ENCODE measurements around the gene PARM1. TPM values are rescaled to one million over a fixed set of nuclear protein-coding genes. Genes with fewer than 3 reads are reported as not detected.

The PARM1 gene
- total RNA-seq, 2 experiments from 2014 or later = 0.09 TPM; not detected in 1

DNA sequence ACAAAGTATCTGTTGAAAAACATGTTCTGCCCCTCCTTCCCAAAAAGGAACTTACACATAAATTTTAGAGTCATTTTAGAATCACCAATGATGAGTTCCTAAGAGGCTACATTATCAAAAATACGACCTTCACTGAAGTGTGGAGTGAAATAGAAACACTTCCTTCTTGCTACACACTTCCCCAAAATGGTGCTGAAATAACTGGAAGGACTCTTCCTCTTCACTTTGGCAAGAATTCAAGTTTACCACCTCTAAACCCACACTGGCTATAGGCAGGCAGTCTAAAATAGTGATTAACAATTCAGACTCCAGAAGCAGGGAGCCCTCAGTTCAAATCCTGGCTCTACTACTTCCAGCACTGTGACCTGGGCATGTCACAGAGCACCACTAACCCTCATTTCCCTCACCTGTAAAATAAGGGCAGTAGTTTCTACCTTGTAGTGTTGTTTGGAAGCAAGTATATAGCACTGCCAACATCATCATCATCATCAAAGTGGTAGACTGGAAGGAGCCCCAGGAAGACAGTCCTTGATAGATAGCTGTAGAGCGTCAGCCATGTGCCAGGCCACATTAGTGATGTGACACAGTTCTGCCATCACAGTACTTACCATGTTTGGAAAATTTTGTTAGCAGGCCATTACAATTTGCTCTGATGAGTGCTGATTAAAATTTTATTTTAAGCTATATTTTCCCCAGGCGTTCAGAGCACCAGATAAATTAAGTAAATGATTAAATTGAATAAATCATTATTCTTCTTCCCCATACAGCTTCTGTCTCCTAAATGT lies 103.3 kb downstream of the PARM1 start:
- Mint-ChIP-seq H3K4me1 (no peaks in the 10 kb centered on the region), H3K27me3 (no peaks in the 10 kb centered on the region), H3K27ac (no peak overlapping the region), H3K4me3 (no peak overlapping the region), H3K36me3 (no peaks in the 10 kb centered on the region), H3K9me3 (ENCODE audit: low read depth) (peaks cover 3% of the 10 kb centered on the region)
- CTCF ChIA-PET = no interaction called here
- DNase-seq = no peak
- ATAC-seq = no peak

DNA sequence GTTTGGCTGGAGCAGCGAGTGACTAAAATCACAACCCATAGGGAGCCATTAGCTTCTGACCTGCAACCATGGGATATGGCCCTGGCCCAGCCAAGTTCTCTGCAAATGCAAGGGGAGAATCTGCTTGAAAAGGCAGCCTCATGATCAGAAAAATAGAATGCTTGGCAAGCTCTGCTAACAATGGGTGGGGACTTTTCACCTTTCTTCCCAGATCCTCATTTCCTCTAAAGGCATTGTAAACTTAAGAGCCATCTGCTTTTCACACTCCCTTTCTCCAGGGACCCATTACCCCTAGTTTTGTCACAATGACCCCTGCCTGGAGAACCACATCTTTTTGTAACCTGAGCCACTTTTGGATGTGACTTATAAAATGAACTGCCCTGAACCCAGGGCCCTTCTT lies 104.3 kb downstream of the PARM1 start:
- peaks cover 3% of the 10 kb centered on the region for H3K9me3 Mint-ChIP-seq (ENCODE audit: low read depth)
- H3K4me3 Mint-ChIP-seq = no peak overlapping the region
- DNase-seq (no peak), ATAC-seq (no peak)
- CTCF ChIA-PET = no interaction called here
- no peak overlapping the region for H3K27ac Mint-ChIP-seq
- H3K36me3 Mint-ChIP-seq = no peaks in the 10 kb centered on the region
- no peaks in the 10 kb centered on the region for H3K4me1 Mint-ChIP-seq
- H3K27me3 Mint-ChIP-seq = no peaks in the 10 kb centered on the region

DNA sequence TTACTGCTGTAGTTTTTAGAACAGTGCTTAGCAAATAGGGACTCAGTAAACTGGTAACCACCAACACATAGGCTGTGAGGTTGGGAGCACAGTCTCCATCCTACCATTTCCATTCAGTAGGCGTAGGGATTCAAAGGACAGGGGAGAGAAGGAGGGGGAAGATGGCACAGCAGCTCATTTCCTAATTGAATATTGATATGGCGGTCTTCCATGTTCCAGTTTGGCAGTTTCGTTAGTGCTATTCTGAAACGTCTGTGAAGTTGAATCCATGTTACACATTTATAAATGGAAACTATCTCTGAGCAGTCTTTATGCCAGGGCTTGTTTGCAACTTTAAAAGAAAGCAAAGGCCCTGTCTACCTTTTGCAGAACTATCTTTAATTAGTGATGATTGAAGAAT lies 105.5 kb downstream of the PARM1 start:
- Mint-ChIP-seq H3K4me3 (no peak overlapping the region), H3K27me3 (no peaks in the 10 kb centered on the region), H3K36me3 (no peaks in the 10 kb centered on the region), H3K4me1 (no peaks in the 10 kb centered on the region), H3K9me3 (ENCODE audit: low read depth) (peaks cover 3% of the 10 kb centered on the region), H3K27ac (no peak overlapping the region)
- no peak for ATAC-seq
- no peak for DNase-seq
- CTCF ChIA-PET = no interaction called here

DNA sequence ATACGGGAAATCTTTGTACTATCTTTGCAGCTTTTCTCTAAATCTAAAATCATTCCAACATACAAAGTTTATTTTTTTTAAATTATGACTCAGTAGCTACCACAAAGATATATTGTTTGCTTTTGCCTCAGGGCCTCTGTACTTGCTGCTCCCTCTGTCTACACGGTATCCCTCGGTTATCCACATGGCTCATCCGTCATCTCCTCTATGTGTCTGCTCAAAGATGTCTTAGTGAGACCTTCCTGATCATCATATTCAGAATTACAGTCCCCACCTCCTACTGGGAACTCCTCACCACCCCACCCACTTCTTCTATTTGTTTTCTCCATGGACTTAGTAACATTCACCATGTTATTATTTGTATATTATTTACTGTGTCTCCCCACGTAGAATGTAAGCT lies 107.8 kb downstream of the PARM1 start:
- H3K9me3 Mint-ChIP-seq (ENCODE audit: low read depth) = peaks cover 3% of the 10 kb centered on the region
- H3K4me3 Mint-ChIP-seq = no peak overlapping the region
- no peaks in the 10 kb centered on the region for H3K4me1 Mint-ChIP-seq
- ATAC-seq (no peak), DNase-seq (no peak)
- H3K36me3 Mint-ChIP-seq = no peaks in the 10 kb centered on the region
- H3K27me3 Mint-ChIP-seq = no peaks in the 10 kb centered on the region
- H3K27ac Mint-ChIP-seq = no peak overlapping the region
- CTCF ChIA-PET = no interaction called here

DNA sequence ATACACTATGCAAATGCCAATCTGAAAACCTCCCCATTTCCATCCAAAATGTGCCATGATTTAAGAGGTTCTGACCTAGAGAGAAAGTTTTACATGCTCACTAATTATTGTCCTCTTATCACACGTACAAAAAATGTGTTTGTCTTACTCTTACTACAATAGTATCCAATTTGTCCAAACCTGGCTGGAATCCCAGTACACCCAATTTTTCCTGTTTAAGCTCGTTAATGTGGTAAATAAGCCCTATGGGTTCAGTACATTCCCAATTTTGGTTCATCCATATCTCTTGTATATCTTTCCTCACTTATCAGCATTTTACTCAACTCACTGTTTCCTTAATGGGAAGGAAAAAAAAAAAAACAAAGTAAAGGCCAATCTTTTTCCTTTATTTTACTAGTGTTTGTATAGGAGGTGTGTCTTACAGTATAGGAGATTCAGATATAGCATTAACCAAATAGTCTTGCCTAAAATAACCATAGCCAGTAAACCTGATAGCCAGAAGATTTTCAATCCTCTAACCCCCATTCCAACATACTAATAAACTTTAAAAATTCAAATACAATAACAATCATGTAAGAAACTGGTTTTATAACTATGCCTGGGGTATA lies 109.8 kb downstream of the PARM1 start:
- DNase-seq (no peak), ATAC-seq (no peak)
- Mint-ChIP-seq H3K4me1 (no peaks in the 10 kb centered on the region), H3K4me3 (no peak overlapping the region), H3K36me3 (no peaks in the 10 kb centered on the region), H3K9me3 (ENCODE audit: low read depth) (peaks cover 3% of the 10 kb centered on the region), H3K27me3 (no peaks in the 10 kb centered on the region), H3K27ac (no peak overlapping the region)
- CTCF ChIA-PET = no interaction called here

DNA sequence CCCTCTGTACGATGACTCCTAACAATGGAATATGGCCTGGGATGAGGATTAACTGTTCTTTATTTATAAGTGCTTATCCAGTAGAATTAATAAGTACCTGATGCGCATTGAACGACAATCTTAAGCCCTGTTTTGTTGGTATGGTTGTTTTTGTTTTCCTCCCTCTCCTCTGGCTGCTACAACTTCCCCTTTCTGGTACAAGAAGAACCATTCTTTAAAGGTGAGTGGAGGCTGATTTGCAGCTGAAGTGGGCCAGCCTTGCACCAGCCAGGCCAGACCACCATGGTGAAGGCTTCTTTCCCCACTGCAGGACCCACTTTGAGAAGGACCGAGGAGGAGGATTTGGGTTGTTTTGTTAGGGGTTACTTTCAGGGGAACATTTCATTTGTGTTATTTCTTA lies 113.3 kb downstream of the PARM1 start:
- CTCF ChIA-PET = no interaction called here
- H3K4me1 Mint-ChIP-seq = no peaks in the 10 kb centered on the region
- H3K27me3 Mint-ChIP-seq = no peaks in the 10 kb centered on the region
- H3K36me3 Mint-ChIP-seq = no peaks in the 10 kb centered on the region
- ATAC-seq (no peak), DNase-seq (no peak)
- H3K27ac Mint-ChIP-seq = no peak overlapping the region
- H3K4me3 Mint-ChIP-seq = no peak overlapping the region
- H3K9me3 Mint-ChIP-seq (ENCODE audit: low read depth) = no peaks in the 10 kb centered on the region

DNA sequence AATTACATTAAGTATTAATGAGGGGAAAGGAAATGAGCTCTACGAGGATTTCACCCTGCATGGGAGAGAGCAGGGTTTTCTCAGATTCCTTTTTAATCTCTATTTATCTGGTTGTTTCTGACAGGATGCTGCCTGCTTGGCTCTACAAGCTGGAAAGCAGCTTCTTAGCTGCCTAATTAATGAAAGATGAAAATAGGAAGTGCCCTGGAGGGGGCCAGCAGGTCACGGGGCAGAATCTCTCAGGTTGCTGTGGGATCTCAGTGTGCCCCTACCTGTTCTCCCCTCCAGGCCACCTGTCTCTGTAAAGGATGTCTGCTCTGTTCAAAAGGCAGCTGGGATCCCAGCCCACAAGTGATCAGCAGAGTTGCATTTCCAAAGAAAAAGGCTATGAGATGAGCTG lies 113.7 kb downstream of the PARM1 start:
- DNase-seq = no peak
- H3K27ac Mint-ChIP-seq = no peak overlapping the region
- H3K4me3 Mint-ChIP-seq = no peak overlapping the region
- no peak for ATAC-seq
- no peaks in the 10 kb centered on the region for H3K27me3 Mint-ChIP-seq
- H3K36me3 Mint-ChIP-seq = no peaks in the 10 kb centered on the region
- H3K9me3 Mint-ChIP-seq (ENCODE audit: low read depth) = no peaks in the 10 kb centered on the region
- H3K4me1 Mint-ChIP-seq = no peaks in the 10 kb centered on the region
- CTCF ChIA-PET = no interaction called here

DNA sequence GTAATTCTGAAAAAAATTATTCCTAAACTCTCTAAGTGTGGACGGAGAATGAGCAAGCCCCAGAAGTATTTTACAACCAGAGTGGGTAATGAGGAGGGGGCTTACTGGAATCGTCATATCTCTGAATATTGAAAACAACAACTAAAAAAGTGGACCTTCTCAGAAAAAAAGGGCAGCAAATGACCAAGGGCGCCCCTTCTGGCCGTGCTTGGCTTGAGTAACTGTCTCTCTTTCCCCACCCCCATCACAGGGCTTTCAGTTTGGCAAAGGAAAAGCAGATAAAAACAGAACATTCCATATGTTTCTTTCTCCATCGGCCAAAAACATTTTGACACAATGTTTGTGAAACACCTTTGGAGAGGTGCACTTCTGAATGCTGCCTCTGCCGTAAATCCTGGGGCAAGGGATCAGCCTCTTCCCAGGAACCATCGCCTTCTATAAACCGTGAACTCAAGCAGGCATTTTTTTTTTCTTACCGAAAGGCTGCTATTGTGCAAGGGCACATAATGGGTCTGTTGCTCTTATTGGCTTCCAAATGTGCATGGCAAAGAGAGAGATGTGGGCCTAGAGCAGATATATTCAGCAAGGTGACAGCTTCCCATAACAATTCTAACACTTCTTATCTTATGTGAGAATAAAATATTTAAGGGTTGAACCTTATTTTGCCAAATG lies 115.4 kb downstream of the PARM1 start:
- no peaks in the 10 kb centered on the region for H3K27me3 Mint-ChIP-seq

DNA sequence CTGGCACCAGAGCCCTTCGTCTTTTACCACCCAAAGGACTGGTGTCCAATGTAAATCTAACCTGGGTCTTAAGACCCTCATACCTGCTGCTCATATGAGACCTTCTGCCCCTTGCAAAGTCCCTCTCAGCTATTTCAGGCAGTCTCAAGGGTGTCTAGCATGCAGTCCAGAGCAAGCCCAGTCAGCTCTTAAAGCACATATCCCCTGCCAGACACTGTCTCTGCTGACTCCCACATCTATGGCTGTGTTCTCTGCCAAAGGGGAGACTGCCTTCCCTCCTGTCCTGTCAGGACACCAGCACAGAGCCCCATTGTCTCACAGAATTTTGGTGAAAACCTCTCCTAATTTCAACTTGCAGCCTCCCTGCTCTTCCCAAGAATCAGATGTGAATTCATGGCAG lies 118.5 kb downstream of the PARM1 start:
- H3K27ac Mint-ChIP-seq = no peak overlapping the region
- H3K9me3 Mint-ChIP-seq (ENCODE audit: low read depth) = no peaks in the 10 kb centered on the region
- no peak overlapping the region for H3K4me3 Mint-ChIP-seq
- no peaks in the 10 kb centered on the region for H3K36me3 Mint-ChIP-seq
- no peaks in the 10 kb centered on the region for H3K27me3 Mint-ChIP-seq
- H3K4me1 Mint-ChIP-seq = no peaks in the 10 kb centered on the region
- ATAC-seq = no peak
- DNase-seq = no peak
- CTCF ChIA-PET = no interaction called here

More for the DNA sequence above, 115.4 kb downstream of the PARM1 start:
- H3K27ac Mint-ChIP-seq = no peak overlapping the region
- H3K36me3 Mint-ChIP-seq = no peaks in the 10 kb centered on the region
- DNase-seq (no peak), ATAC-seq (no peak)
- H3K9me3 Mint-ChIP-seq (ENCODE audit: low read depth) = no peaks in the 10 kb centered on the region
- H3K4me1 Mint-ChIP-seq = no peaks in the 10 kb centered on the region
- CTCF ChIA-PET = no interaction called here
- H3K4me3 Mint-ChIP-seq = no peak overlapping the region

DNA sequence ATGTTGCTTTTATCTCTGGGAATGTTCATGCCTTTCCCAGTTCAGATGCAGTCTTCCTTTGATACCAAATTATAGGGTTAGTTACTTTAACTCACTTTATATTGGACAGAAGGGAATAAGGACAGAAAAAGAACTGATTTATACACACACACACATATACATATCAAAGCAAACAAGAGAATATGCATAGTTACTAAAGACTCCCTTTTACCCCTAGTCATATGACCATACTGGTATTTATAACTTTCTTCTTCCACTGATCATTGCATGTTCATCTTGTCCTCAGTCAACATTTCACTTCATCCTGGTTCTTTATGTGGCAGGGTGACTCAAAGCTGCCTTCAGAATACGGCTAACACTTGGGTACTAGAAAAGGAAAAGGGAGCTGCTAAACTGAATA lies 120.4 kb downstream of the PARM1 start:
- DNase-seq = no peak
- ATAC-seq = no peak
- Mint-ChIP-seq H3K4me1 (no peaks in the 10 kb centered on the region), H3K4me3 (no peak overlapping the region), H3K27me3 (no peaks in the 10 kb centered on the region), H3K9me3 (ENCODE audit: low read depth) (no peaks in the 10 kb centered on the region), H3K27ac (no peak overlapping the region), H3K36me3 (no peaks in the 10 kb centered on the region)
- CTCF ChIA-PET = no interaction called here

DNA sequence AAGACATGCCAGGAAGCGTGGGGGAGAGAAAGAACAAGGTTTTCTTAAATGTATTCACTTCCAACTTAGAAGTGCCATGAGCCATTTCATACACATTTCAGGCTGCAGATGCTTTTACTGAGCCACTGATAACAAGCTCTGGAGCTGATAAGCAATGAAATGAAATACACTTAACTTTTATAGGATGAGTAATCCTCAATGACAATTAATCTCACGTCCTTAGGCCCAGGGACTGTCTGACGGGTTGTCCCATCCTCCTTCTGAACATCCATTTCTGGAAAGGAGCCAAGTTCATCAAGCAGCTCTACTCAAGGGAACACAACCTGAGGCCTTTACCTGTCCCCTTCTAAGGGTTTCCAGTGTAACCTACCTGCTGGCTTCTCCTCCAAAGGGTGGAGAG lies 121.2 kb downstream of the PARM1 start:
- H3K4me1 Mint-ChIP-seq = no peaks in the 10 kb centered on the region

DNA sequence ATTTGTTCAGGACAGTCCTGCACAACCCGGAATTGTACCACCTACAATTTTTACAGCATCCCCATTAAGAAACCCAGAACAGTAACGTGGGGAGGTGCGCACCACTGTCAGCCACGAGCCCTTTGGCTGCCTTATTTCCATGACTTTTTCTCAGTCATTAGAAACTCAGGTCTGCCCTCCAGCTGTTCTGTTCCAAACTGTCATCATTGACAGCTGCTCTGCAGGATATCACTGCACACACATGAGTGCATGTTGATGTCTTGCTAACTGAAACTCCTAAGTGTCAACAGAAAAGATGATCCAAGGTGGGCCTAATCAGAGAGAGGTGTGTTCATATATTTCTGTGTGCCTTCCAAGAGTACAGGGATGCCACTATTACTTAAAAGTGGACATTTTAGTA lies 123.4 kb downstream of the PARM1 start:
- Mint-ChIP-seq H3K36me3 (no peaks in the 10 kb centered on the region), H3K4me3 (no peak overlapping the region), H3K27me3 (no peaks in the 10 kb centered on the region), H3K4me1 (no peaks in the 10 kb centered on the region), H3K27ac (no peak overlapping the region), H3K9me3 (ENCODE audit: low read depth) (no peaks in the 10 kb centered on the region)
- DNase-seq (no peak), ATAC-seq (no peak)
- CTCF ChIA-PET = no interaction called here

More for the DNA sequence above, 121.2 kb downstream of the PARM1 start:
- Mint-ChIP-seq H3K36me3 (no peaks in the 10 kb centered on the region), H3K27ac (no peak overlapping the region), H3K4me3 (no peak overlapping the region), H3K9me3 (ENCODE audit: low read depth) (no peaks in the 10 kb centered on the region), H3K27me3 (no peaks in the 10 kb centered on the region)
- DNase-seq (no peak), ATAC-seq (no peak)
- CTCF ChIA-PET = no interaction called here

DNA sequence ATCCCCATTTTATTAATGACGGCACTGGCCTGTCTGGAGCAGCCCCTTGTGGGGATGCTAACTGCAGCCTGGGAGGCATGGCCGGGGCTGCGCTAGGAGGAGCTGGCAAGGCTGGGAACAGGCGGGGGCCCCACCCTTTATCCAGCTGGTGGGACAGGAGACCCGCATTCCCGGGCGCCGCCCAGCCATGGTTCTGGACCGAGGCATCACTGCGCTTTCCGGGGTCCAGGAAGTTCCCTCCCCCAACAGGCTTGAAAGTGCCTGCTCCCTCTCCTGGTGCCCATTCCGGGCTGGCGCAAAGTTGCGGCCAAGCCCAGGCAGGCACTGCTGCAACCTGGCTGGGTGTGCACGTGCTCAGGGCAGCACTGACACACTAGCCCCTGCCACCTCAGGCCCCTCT lies 124.5 kb downstream of the PARM1 start:
- DNase-seq = no peak
- no peak for ATAC-seq
- no peaks in the 10 kb centered on the region for H3K27me3 Mint-ChIP-seq
- no peaks in the 10 kb centered on the region for H3K9me3 Mint-ChIP-seq (ENCODE audit: low read depth)
- H3K27ac Mint-ChIP-seq = no peak overlapping the region
- no peaks in the 10 kb centered on the region for H3K4me1 Mint-ChIP-seq
- no peak overlapping the region for H3K4me3 Mint-ChIP-seq
- H3K36me3 Mint-ChIP-seq = no peaks in the 10 kb centered on the region
- CTCF ChIA-PET = no interaction called here

DNA sequence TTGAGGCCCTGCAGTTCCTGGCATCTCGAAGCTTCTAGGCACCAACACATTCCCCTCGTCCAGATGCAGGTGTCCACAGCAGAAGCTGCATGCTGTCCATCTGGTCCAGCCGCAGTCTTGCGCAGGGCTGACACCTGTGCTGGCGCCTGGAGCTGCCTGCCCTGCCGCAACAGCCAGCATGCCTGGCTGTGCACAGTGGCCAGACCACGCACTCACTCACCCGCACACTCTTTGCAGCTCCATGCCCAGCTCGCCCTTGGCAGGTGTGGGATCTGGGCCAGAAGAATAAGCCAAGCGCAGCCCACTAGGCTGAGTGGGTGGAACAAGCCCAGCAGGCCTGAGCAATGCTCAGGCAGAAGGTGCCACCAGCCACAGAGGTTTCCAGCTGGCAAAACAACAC lies 125.6 kb downstream of the PARM1 start:
- no peak overlapping the region for H3K4me3 Mint-ChIP-seq
- no peak overlapping the region for H3K27ac Mint-ChIP-seq
- no peak for ATAC-seq
- no peaks in the 10 kb centered on the region for H3K27me3 Mint-ChIP-seq
- H3K9me3 Mint-ChIP-seq (ENCODE audit: low read depth) = no peaks in the 10 kb centered on the region
- CTCF ChIA-PET = no interaction called here
- no peaks in the 10 kb centered on the region for H3K4me1 Mint-ChIP-seq
- no peak for DNase-seq
- no peaks in the 10 kb centered on the region for H3K36me3 Mint-ChIP-seq

Data from activated CD8-positive, alpha-beta memory T cell treated with anti-CD3 and anti-CD28 coated beads, Interleukin-2, amount 10 ng/mL, durations not matched to agents 7 days and 5 days (primary cell).